22Rv1 (cell line): ENCODE measurements around the gene F5.

Source experiments
- H3K27ac ChIP-seq: fragments of 450-650 bp; 2 replicates; pipeline ENCODE4 v1.5.1; 2017
- CTCF ChIP-seq: fragments of 450-650 bp; IDR thresholded peaks from 2 replicates; pipeline ENCODE4 v1.5.1; 2017; ENCODE audit warnings: mild to moderate bottlenecking
- ZFX ChIP-seq: fragments of 450-650 bp; IDR thresholded peaks from 2 replicates; pipeline ENCODE4 v1.6.1; 2017; ENCODE audit warnings: antibody characterized with exemption, borderline replicate concordance

Gene F5

GRCh38 chr1:169586395-169587255 is at the start of gene F5:
F5 (minus strand) TSS chr1:169586481; CDS start chr1:169586386, 95 bp downstream.
- H3K27ac ChIP-seq, result no peak within 1 kb of the TSS
- TF ChIP-seq CTCF (peak; percentile 93), ZFX (no peak)

GRCh38 chr1:169634877-169635276 is 48.6 kb upstream of the F5 start:
- TF ChIP-seq CTCF (no peak), ZFX (no peak)

GRCh38 chr1:169634145-169634544 is 47.9 kb upstream of the F5 start:
- TF ChIP-seq CTCF (no peak), ZFX (no peak)
- H3K27ac ChIP-seq, result no peak overlapping the region

More at GRCh38 chr1:169634877-169635276, 48.6 kb upstream of the F5 start:
- no peak overlapping the region for H3K27ac ChIP-seq

- TF ChIP-seq ZFX (no peak), CTCF (no peak)
These were observed 45.0 kb upstream of the F5 start for GRCh38 chr1:169631249-169631648.

GRCh38 chr1:169630006-169630405 is 43.7 kb upstream of the F5 start, which contains the start of gene SELP:
SELP (minus strand) TSS chr1:169630124; CDS start chr1:169630074, 50 bp downstream.
- TF ChIP-seq ZFX, result no peak
- TF ChIP-seq CTCF, result no peak
- H3K27ac ChIP-seq, result no peak within 1 kb of the TSS

More at GRCh38 chr1:169631249-169631648, 45.0 kb upstream of the F5 start:
- H3K27ac ChIP-seq, result no peak overlapping the region

- no peak for TF ChIP-seq ZFX
- TF ChIP-seq CTCF, result no peak
- no peak overlapping the region for H3K27ac ChIP-seq
These were observed 38.6 kb upstream of the F5 start for GRCh38 chr1:169624912-169625311.

GRCh38 chr1:169624122-169624521 is 37.8 kb upstream of the F5 start:
- no peak overlapping the region for H3K27ac ChIP-seq
- no peak for TF ChIP-seq ZFX
- no peak for TF ChIP-seq CTCF
